Naive B cell (primary cell): ENCODE data around the gene ANKS4B. TPM values are rescaled to one million over a fixed set of nuclear protein-coding genes. Genes with fewer than 3 reads are reported as not detected.
"Not testable (repeated sequence)": the region's sequence is repeated elsewhere in the genome, so short reads cannot be mapped to it uniquely, and the experiment has no call there.

Experiments
- ATAC-seq, 2 donors: fragments of 150-1000 bp; cut with Tn5 transposase; 2 replicates each; pipeline ENCODE4 v1.10.0; 2021; ENCODE audit warnings: low read depth in 2 of 2, mild to moderate bottlenecking in 2 of 2, moderate library complexity in 2 of 2
- DNase-seq: peaks from one replicate; pipeline ENCODE4 v3.0.0; 2022
- H3K27ac Mint-ChIP-seq, 6 donors: one replicate each; pipeline ENCODE4 v1.8.0; 2020 to 2022; ENCODE audit warnings: mild to moderate bottlenecking in 6 of 6, mixed read lengths in 6 of 6, moderate library complexity in 5 of 6, inconsistent platforms in 2 of 6
- H3K27me3 Mint-ChIP-seq, 3 donors: one replicate each; pipeline ENCODE4 v1.8.0; 2021 to 2022; ENCODE audit warnings: mixed read lengths in 3 of 3, mild to moderate bottlenecking in 1 of 3
- H3K36me3 Mint-ChIP-seq, 2 donors: one replicate each; pipeline ENCODE4 v1.8.0; 2020 to 2022; ENCODE audit warnings: mixed read lengths in 2 of 2, inconsistent platforms in 1 of 2, mild to moderate bottlenecking in 1 of 2
- H3K4me1 Mint-ChIP-seq, 3 donors: one replicate each; pipeline ENCODE4 v1.8.0; 2020 to 2022; ENCODE audit warnings: mixed read lengths in 3 of 3, inconsistent platforms in 1 of 3, mild to moderate bottlenecking in 1 of 3, moderate library complexity in 1 of 3
- H3K4me3 Mint-ChIP-seq, 8 donors: one replicate each; pipeline ENCODE4 v1.8.0; 2020 to 2022; ENCODE audit warnings: mild to moderate bottlenecking in 8 of 8, mixed read lengths in 8 of 8, moderate library complexity in 8 of 8, inconsistent platforms in 2 of 8
- H3K9me3 Mint-ChIP-seq, 7 donors: one replicate each; pipeline ENCODE4 v1.8.0; 2020 to 2022; ENCODE audit warnings: mixed read lengths in 7 of 7, mild to moderate bottlenecking in 5 of 7, inconsistent platforms in 2 of 7, moderate library complexity in 1 of 7
- polyA plus RNA-seq, 6 donors: library from polyadenylated mRNA; unstranded; fragments of 300-500 nt; fragmentation: Illumina TruSeq; gene quantifications; one replicate each; pipeline ENCODE4 v1.2.3, GENCODE V29; 2021; ENCODE audit warnings: low read depth in 6 of 6

The ANKS4B gene
- polyA plus RNA-seq, 6 donors from 2014 or later, result not detected

- Mint-ChIP-seq H3K4me1 (peaks cover 38 to 39% (median 38%) of the 10 kb centered on the region in 3 donors), H3K9me3 (no peaks in the 10 kb centered on the region), H3K27me3 (peaks cover 5 to 8% (median 7%) of the 10 kb centered on the region in 3 donors), H3K4me3 (no peak overlapping the region), H3K36me3 (no peaks in the 10 kb centered on the region), H3K27ac (peak overlapping the region in 1 of 6 donors; percentile 20)
- no peak for DNase-seq
- ATAC-seq, result no peak
These were observed 42.0 kb downstream of the ANKS4B start for GRCh38 chr16:21275529-21275928.

- Mint-ChIP-seq H3K27me3 (peaks cover 5 to 8% (median 7%) of the 10 kb centered on the region in 3 donors), H3K27ac (peak overlapping the region in 3 of 6 donors; percentile 6 to 20 (median 9)), H3K4me1 (peaks cover 38 to 39% (median 38%) of the 10 kb centered on the region in 3 donors), H3K36me3 (no peaks in the 10 kb centered on the region), H3K9me3 (no peaks in the 10 kb centered on the region), H3K4me3 (peak overlapping the region in 6 of 8 donors; percentile 0 to 36 (median 10))
- DNase-seq (peak; percentile 46), ATAC-seq (peak; percentile 58)
These were observed 42.6 kb downstream of the ANKS4B start for GRCh38 chr16:21276090-21276489.

GRCh38 chr16:21277045-21277926 is 43.8 kb downstream of the ANKS4B start:
- DNase-seq, result no peak
- Mint-ChIP-seq H3K4me3 (peak overlapping the region in 7 of 8 donors; percentile 77 to 92 (median 88)), H3K9me3 (peaks cover 3 to 8% (median 5%) of the 10 kb centered on the region in 7 donors), H3K36me3 (peaks cover 6% of the 10 kb centered on the region in 2 donors), H3K4me1 (peaks cover 35 to 39% (median 38%) of the 10 kb centered on the region in 3 donors), H3K27ac (peak overlapping the region in 1 of 6 donors; percentile 77), H3K27me3 (peaks cover 2 to 6% (median 3%) of the 10 kb centered on the region in 3 donors)
- peak; percentile 9 to 12 for ATAC-seq

GRCh38 chr16:21277927-21278706 is 44.6 kb downstream of the ANKS4B start, which contains the start of gene CRYM:
CRYM (minus strand) TSS chr16:21278290; CDS start chr16:21278251, 39 bp downstream.
- H3K9me3 Mint-ChIP-seq, result peaks cover 3 to 9% (median 5%) of the 10 kb centered on the region in 7 donors
- peak; percentile 90 to 92 for ATAC-seq
- peak within 1 kb of the TSS; percentile 77 to 92 (median 88) for H3K4me3 Mint-ChIP-seq
- H3K27me3 Mint-ChIP-seq, result peaks cover 0 to 5% (median 0%) of the 10 kb centered on the region in 3 donors
- peak within 1 kb of the TSS; percentile 57 to 88 (median 76) for H3K27ac Mint-ChIP-seq
- H3K4me1 Mint-ChIP-seq, result peaks cover 32 to 39% (median 38%) of the 10 kb centered on the region in 3 donors
- H3K36me3 Mint-ChIP-seq, result peaks cover 6 to 7% of the 10 kb centered on the region in 2 donors
- DNase-seq, result peak; percentile 67

- H3K27me3 Mint-ChIP-seq, result peaks cover 0 to 8% (median 6%) of the 10 kb centered on the region in 3 donors
- peaks cover 37 to 43% (median 42%) of the 10 kb centered on the region in 3 donors for H3K4me1 Mint-ChIP-seq
- peak overlapping the region in 2 of 6 donors; percentile 19 to 50 for H3K27ac Mint-ChIP-seq
- no peak for ATAC-seq
- DNase-seq, result no peak
- H3K36me3 Mint-ChIP-seq, result peaks cover 6 to 7% of the 10 kb centered on the region in 2 donors
- peak overlapping the region in 2 of 8 donors; percentile 31 to 77 for H3K4me3 Mint-ChIP-seq
- H3K9me3 Mint-ChIP-seq, result peaks cover 3 to 9% (median 5%) of the 10 kb centered on the region in 7 donors
These were observed 46.0 kb downstream of the ANKS4B start for GRCh38 chr16:21279501-21279900.

GRCh38 chr16:21281698-21282389 is 48.3 kb downstream of the ANKS4B start:
- H3K36me3 Mint-ChIP-seq, result peaks cover 6 to 7% of the 10 kb centered on the region in 2 donors
- H3K9me3 Mint-ChIP-seq, result peaks cover 3 to 9% (median 5%) of the 10 kb centered on the region in 7 donors
- H3K27ac Mint-ChIP-seq, result peak overlapping the region in 1 of 6 donors; percentile 84
- DNase-seq, result no peak
- H3K27me3 Mint-ChIP-seq, result peaks cover 0 to 9% (median 9%) of the 10 kb centered on the region in 3 donors
- ATAC-seq, result no peak
- peaks cover 24 to 27% (median 26%) of the 10 kb centered on the region in 3 donors for H3K4me1 Mint-ChIP-seq
- peak overlapping the region in 2 of 8 donors; percentile 7 to 32 for H3K4me3 Mint-ChIP-seq

GRCh38 chr16:21283521-21284289 is 50.2 kb downstream of the ANKS4B start:
- ATAC-seq, result peak; percentile 81 to 89
- H3K27me3 Mint-ChIP-seq, result peaks cover 7 to 9% (median 9%) of the 10 kb centered on the region in 3 donors
- H3K36me3 Mint-ChIP-seq, result peaks cover 6 to 7% of the 10 kb centered on the region in 2 donors
- peak overlapping the region; percentile 77 to 94 (median 87) for H3K4me3 Mint-ChIP-seq
- peak overlapping the region in 3 of 6 donors; percentile 71 to 93 (median 83) for H3K27ac Mint-ChIP-seq
- peaks cover 3 to 9% (median 5%) of the 10 kb centered on the region in 7 donors for H3K9me3 Mint-ChIP-seq
- peak; percentile 39 for DNase-seq
- peaks cover 10 to 15% (median 11%) of the 10 kb centered on the region in 3 donors for H3K4me1 Mint-ChIP-seq

- no peak for DNase-seq
- ATAC-seq, result no peak
- Mint-ChIP-seq H3K4me1 (peaks cover 8 to 14% (median 9%) of the 10 kb centered on the region in 3 donors), H3K9me3 (peaks cover 3 to 9% (median 5%) of the 10 kb centered on the region in 7 donors), H3K27ac (peak overlapping the region in 1 of 6 donors; percentile 83), H3K36me3 (peaks cover 6 to 7% of the 10 kb centered on the region in 2 donors), H3K4me3 (peak overlapping the region; percentile 77 to 94 (median 87)), H3K27me3 (peaks cover 7 to 9% (median 9%) of the 10 kb centered on the region in 3 donors)
These were observed 50.9 kb downstream of the ANKS4B start for GRCh38 chr16:21284414-21284813.

GRCh38 chr16:21285314-21285713 is 51.8 kb downstream of the ANKS4B start:
- peak overlapping the region in 1 of 8 donors; percentile 84 for H3K4me3 Mint-ChIP-seq

GRCh38 chr16:21289789-21290188 is 56.3 kb downstream of the ANKS4B start:
- not testable (repeated sequence) for H3K27ac Mint-ChIP-seq, H3K9me3 Mint-ChIP-seq, H3K4me3 Mint-ChIP-seq, DNase-seq, H3K36me3 Mint-ChIP-seq, ATAC-seq, H3K4me1 Mint-ChIP-seq
- H3K27me3 Mint-ChIP-seq, result peaks cover 10 to 17% (median 12%) of the 10 kb centered on the region in 3 donors

More at GRCh38 chr16:21285314-21285713, 51.8 kb downstream of the ANKS4B start:
- Mint-ChIP-seq H3K9me3 (peaks cover 3 to 13% (median 9%) of the 10 kb centered on the region in 7 donors), H3K4me1 (peaks cover 8 to 14% (median 9%) of the 10 kb centered on the region in 3 donors), H3K27ac (no peak overlapping the region), H3K27me3 (peaks cover 7 to 9% (median 9%) of the 10 kb centered on the region in 3 donors), H3K36me3 (peaks cover 6 to 7% of the 10 kb centered on the region in 2 donors)
- ATAC-seq, result no peak
- no peak for DNase-seq

- H3K27ac Mint-ChIP-seq, result peak overlapping the region; percentile 9 to 97 (median 85)
- peak; percentile 35 to 56 for ATAC-seq
- peaks cover 0 to under 1% (median 0%) of the 10 kb centered on the region in 3 donors for H3K27me3 Mint-ChIP-seq
- no peaks in the 10 kb centered on the region for H3K9me3 Mint-ChIP-seq
- H3K4me1 Mint-ChIP-seq, result peaks cover 29 to 31% (median 29%) of the 10 kb centered on the region in 3 donors
- peak; percentile 52 for DNase-seq
- no peaks in the 10 kb centered on the region for H3K36me3 Mint-ChIP-seq
- peak overlapping the region; percentile 86 to 98 (median 96) for H3K4me3 Mint-ChIP-seq
These were observed 67.0 kb downstream of the ANKS4B start for GRCh38 chr16:21300309-21301167.
